Measurements from ENCODE around the gene ADNP. TPM values are rescaled to one million over a fixed set of nuclear protein-coding genes. Genes with fewer than 3 reads are reported as not detected.

The ADNP gene
- total and polyA plus RNA-seq, 2 experiments from 2014 or later: 95.0 to 106 TPM

- H3K27ac Mint-ChIP-seq: no peak overlapping the region
- H3K4me1 ChIP-seq (ENCODE audit: insufficient read depth): peaks cover 15% of the 10 kb centered on the region; the same call in 1 of the 2 replicates
- H3K27me3 ChIP-seq (ENCODE audit: insufficient read depth): no peaks in the 10 kb centered on the region
- H3K36me3 Mint-ChIP-seq (ENCODE audit: low read depth): peaks cover 72% of the 10 kb centered on the region
- H2AFZ ChIP-seq: no peak overlapping the region
- no peaks in the 10 kb centered on the region for H3K9me3 Mint-ChIP-seq
- peak overlapping the region; percentile 41; the same call in 1 of the 2 replicates for H3K27ac ChIP-seq (ENCODE audit: low read depth)
- peaks cover 100% of the 10 kb centered on the region for H3K79me2 ChIP-seq (replicated peaks; ENCODE audit: insufficient read depth)
- DNase-seq (ENCODE audit: low spot score): no peak
- no peak overlapping the region for H3K4me2 ChIP-seq
- no peak overlapping the region for H3K4me3 ChIP-seq
- H3K9me2 ChIP-seq (ENCODE audit: insufficient read depth): no peaks in the 10 kb centered on the region
- TF ChIP-seq ZNF114 (CRISPR knock-in tag; IDR thresholded peaks at IDR 0.05): no peak
- no peak for TF ChIP-seq NANOG (IDR thresholded peaks at IDR 0.05; ENCODE audit: borderline replicate concordance)
- no peak for TF ChIP-seq CTCF (conservative IDR thresholded peaks at IDR 0.05; ENCODE audit: low read depth in 2 of 2)
- H3K36me3 ChIP-seq (ENCODE audit: insufficient read depth): peaks cover 22% of the 10 kb centered on the region; the same call in 1 of the 2 replicates
- H3K4me3 Mint-ChIP-seq: no peak overlapping the region
- no peak for ATAC-seq
- no peaks in the 10 kb centered on the region for H3F3A ChIP-seq (replicated peaks; ENCODE audit: low read depth)
- peaks cover 77% of the 10 kb centered on the region for H4K20me1 ChIP-seq (replicated peaks; ENCODE audit: insufficient read depth)
- peaks cover 20% of the 10 kb centered on the region; the same call in 2 of the 3 replicates for H3K4me1 Mint-ChIP-seq
- H3K27me3 Mint-ChIP-seq (ENCODE audit: insufficient read depth, low read depth, poor library complexity): peaks cover 5% of the 10 kb centered on the region
These were observed 27.1 kb downstream of the ADNP start for GRCh38 chr20:50904067-50904570.

DNA sequence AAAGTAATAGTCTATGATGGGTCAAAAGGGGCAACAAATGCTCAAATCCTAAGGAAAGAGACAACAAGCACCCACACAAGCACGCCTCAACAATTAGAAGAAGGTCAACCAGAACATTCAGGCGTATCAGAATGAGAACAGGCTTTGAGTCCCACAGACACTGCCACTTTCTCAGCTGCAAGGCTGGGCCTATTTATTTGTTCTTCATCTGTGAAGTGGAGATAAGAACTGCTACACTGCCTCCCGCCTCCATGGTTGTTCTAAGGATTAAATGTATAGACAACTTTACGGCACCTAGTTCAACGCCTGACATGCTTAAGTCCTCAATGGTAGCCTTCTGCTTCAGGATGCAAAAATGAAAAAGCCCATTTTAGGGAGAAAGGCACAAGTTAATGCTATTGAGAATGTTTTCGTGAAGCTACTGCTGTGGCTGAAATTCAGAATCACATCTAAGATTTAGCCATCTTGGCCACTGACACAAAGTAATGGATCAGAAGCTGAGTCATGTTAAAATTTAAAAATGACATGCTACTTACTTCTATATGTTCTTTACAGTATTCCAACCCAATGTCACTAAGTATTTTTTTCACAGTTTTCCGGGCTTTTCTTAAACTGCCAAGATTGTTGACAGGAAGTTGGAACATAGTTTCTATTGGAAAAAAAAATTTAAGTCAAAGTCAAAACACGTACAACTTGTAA lies 27.7 kb downstream of the ADNP start:
- H4K20me1 ChIP-seq (replicated peaks; ENCODE audit: insufficient read depth): peaks cover 77% of the 10 kb centered on the region
- H3K27ac ChIP-seq (ENCODE audit: low read depth): no peak overlapping the region
- peaks cover 13% of the 10 kb centered on the region; the same call in 1 of the 2 replicates for H3K4me1 ChIP-seq (ENCODE audit: insufficient read depth)
- ATAC-seq (no peak), DNase-seq (ENCODE audit: low spot score) (no peak)
- no peak for TF ChIP-seq NANOG (IDR thresholded peaks at IDR 0.05; ENCODE audit: borderline replicate concordance)
- TF ChIP-seq STAT1 (IDR thresholded peaks at IDR 0.05; ENCODE audit: unreplicated experiment): no peak
- no peak for TF ChIP-seq CTCF (conservative IDR thresholded peaks at IDR 0.05; ENCODE audit: low read depth in 2 of 2)
- TF ChIP-seq, protein P1, sequence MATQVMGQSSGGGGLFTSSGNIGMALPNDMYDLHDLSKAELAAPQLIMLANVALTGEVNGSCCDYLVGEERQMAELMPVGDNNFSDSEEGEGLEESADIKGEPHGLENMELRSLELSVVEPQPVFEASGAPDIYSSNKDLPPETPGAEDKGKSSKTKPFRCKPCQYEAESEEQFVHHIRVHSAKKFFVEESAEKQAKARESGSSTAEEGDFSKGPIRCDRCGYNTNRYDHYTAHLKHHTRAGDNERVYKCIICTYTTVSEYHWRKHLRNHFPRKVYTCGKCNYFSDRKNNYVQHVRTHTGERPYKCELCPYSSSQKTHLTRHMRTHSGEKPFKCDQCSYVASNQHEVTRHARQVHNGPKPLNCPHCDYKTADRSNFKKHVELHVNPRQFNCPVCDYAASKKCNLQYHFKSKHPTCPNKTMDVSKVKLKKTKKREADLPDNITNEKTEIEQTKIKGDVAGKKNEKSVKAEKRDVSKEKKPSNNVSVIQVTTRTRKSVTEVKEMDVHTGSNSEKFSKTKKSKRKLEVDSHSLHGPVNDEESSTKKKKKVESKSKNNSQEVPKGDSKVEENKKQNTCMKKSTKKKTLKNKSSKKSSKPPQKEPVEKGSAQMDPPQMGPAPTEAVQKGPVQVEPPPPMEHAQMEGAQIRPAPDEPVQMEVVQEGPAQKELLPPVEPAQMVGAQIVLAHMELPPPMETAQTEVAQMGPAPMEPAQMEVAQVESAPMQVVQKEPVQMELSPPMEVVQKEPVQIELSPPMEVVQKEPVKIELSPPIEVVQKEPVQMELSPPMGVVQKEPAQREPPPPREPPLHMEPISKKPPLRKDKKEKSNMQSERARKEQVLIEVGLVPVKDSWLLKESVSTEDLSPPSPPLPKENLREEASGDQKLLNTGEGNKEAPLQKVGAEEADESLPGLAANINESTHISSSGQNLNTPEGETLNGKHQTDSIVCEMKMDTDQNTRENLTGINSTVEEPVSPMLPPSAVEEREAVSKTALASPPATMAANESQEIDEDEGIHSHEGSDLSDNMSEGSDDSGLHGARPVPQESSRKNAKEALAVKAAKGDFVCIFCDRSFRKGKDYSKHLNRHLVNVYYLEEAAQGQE (IDR thresholded peaks at IDR 0.05; ENCODE audit: unreplicated experiment): no peak
- H3F3A ChIP-seq (replicated peaks; ENCODE audit: low read depth): no peaks in the 10 kb centered on the region
- peaks cover 22% of the 10 kb centered on the region; the same call in 1 of the 2 replicates for H3K36me3 ChIP-seq (ENCODE audit: insufficient read depth)
- peaks cover 5% of the 10 kb centered on the region for H3K27me3 Mint-ChIP-seq (ENCODE audit: insufficient read depth, low read depth, poor library complexity)
- no peak overlapping the region for H3K4me3 ChIP-seq
- H3K4me3 Mint-ChIP-seq: no peak overlapping the region
- H2AFZ ChIP-seq: no peak overlapping the region
- no peak overlapping the region for H3K4me2 ChIP-seq
- peaks cover 73% of the 10 kb centered on the region for H3K36me3 Mint-ChIP-seq (ENCODE audit: low read depth)
- peaks cover 17% of the 10 kb centered on the region; the same call in 2 of the 3 replicates for H3K4me1 Mint-ChIP-seq
- H3K27ac Mint-ChIP-seq: peak overlapping the region; percentile 85; the same call in 1 of the 2 replicates
- no peaks in the 10 kb centered on the region for H3K27me3 ChIP-seq (ENCODE audit: insufficient read depth)
- H3K79me2 ChIP-seq (replicated peaks; ENCODE audit: insufficient read depth): peaks cover 100% of the 10 kb centered on the region
- no peaks in the 10 kb centered on the region for H3K9me3 Mint-ChIP-seq
- no peaks in the 10 kb centered on the region for H3K9me2 ChIP-seq (ENCODE audit: insufficient read depth)
